Measurements from ENCODE around the gene SCAF4.

- peak; percentile 79 for TF ChIP-seq POLR2A (IDR thresholded peaks at IDR 0.05; ENCODE audit: low read depth)
- TF ChIP-seq, protein P1, sequence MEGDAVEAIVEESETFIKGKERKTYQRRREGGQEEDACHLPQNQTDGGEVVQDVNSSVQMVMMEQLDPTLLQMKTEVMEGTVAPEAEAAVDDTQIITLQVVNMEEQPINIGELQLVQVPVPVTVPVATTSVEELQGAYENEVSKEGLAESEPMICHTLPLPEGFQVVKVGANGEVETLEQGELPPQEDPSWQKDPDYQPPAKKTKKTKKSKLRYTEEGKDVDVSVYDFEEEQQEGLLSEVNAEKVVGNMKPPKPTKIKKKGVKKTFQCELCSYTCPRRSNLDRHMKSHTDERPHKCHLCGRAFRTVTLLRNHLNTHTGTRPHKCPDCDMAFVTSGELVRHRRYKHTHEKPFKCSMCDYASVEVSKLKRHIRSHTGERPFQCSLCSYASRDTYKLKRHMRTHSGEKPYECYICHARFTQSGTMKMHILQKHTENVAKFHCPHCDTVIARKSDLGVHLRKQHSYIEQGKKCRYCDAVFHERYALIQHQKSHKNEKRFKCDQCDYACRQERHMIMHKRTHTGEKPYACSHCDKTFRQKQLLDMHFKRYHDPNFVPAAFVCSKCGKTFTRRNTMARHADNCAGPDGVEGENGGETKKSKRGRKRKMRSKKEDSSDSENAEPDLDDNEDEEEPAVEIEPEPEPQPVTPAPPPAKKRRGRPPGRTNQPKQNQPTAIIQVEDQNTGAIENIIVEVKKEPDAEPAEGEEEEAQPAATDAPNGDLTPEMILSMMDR (IDR thresholded peaks at IDR 0.05) = peak in 2 of 3 experiments; percentile 14 to 16
- peak; percentile 91 to 96 for TF ChIP-seq POLR2AphosphoS5 (IDR thresholded peaks at IDR 0.05)
Observed at GRCh38 chr21:31659536-31660258, 72.2 kb downstream of the SCAF4 start, which contains the start of gene SOD1.

Measured in esophagus muscularis mucosa (tissue), 3 donors.